Hippocampal formation (tissue), 2 donors: Measurements from ENCODE around the gene EZR.
A peak's percentile ranks its signal among the peaks of the same experiment; 100 is the strongest.

Experiments
- DNase-seq, 2 donors: peaks; one replicate each; lab custom pipeline; 2025; lab: John Stamatoyannopoulos, UW

The EZR gene

DNA sequence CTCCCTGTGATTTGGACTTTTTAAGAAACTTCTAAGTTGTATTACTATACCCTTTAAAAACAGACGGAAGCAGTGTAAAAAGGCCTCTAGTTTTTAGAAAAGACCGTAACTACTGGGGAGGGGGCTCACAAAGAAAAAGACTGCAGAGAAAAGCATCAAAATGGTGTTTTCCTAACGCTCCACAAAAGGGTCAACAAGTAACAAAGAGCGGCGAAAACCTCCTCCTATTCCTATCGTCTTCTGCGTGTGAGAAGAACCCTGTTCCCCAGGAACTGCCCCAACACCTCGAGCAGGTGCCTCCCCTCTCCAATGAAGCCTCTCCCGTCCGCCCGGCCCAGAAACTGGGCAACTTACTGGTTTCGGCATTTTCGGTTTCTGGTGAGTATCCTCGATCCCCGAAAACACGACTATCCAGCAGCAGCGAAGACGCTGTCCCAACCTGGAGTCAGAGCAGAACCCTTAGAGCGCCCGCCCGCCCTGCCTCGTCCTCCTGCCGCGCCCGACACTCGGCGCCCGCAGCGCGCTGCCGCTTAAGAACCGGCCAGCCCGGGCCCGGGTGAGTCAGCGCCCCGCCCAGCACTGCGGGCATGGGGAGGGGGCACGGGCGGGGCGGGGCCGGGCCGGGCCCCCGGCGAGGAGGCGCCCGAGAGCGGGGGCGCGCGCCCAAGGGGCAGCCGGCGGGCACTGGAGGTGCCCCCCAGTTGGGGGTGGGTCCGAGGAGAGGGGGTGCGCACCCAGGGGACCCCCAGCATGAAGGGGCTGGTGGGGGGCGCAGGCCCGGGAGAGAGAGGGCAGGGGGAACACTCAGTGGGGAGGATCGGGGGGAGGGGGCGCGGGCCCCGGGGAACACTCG, 1.2 kb downstream of the EZR start:
- DNase-seq: peak in 1 of 2 donors; percentile 23

DNA sequence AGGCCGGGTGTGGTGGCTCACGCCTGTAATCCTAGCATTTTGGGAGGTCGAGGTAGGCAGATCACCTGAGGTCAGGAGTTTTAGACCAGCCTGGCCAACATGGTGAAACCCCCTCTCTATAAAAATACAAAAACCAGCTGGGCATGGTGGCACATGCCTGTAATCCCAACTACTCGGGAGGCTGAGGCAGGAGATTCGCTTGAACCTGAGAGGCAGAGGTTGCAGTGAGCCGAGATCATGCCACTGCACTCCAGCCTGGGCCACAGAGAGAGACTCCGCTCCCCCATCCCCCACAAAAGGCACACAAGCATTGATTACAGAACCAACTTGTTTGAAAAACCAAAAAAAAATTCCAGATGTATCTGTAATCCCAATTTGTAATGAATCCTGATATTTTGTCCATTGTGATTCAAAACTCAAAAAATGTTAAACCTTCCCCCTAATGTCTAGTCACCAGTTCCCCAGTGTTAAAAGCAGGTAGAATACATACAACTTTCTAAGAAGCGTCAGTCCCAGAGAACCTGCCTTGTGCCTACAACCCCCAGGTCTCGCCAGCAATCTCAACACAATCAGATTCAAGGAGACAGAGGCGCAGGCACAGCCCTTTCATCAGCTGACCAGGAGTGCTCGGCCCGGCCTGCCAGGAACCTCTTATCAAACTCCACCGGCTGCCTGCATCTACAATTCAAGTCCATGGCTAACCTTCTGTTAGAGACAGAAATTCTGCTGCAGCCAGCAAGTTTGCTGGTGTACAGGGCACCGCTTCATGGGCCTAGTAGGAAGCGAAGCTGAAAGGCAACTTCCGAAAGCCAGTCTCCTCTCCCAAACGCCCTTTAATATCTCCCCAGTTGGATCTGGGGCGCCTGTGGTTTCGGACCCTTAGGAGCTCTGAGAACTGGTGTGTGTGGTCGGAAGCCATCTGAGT, 2.1 kb downstream of the EZR start:
- DNase-seq: no peak

DNA sequence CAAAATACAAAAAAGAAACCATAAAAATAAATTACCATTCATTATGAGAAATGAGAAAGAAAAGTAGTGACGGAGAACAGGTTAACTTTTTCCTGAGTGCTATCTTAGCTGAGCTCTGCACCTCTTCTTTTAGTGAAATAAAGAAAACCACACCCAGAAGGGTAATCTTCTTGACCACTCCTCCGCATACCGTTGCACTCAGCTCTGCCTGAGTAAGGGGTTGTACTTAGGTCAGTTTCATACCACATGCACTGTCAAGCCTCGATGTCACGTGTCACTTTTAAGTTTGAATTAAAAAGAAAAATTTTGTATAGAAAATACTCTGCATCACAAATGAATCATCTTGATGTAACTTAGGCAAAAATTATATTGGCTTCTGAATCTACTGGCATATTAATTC, 2.8 kb downstream of the EZR start:
- DNase-seq: no peak

DNA sequence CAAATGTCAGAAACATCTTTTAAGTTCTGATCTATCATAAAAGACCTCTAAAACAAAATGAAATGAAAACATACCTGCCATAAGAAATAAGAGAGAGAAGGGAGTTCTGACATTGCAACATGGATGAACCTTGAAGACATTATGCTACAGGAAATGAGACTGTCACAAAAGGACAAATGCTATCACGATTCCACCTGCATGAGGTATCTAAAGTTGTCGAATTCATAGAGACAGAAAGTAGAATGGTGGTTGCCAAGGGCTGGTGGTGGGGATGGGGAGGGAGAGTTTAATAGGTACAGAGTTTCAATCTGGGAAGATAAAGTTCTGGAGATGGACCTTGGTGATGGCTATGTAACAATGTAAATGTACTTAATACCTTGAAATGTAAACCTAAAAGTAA, 3.3 kb downstream of the EZR start:
- DNase-seq: no peak

DNA sequence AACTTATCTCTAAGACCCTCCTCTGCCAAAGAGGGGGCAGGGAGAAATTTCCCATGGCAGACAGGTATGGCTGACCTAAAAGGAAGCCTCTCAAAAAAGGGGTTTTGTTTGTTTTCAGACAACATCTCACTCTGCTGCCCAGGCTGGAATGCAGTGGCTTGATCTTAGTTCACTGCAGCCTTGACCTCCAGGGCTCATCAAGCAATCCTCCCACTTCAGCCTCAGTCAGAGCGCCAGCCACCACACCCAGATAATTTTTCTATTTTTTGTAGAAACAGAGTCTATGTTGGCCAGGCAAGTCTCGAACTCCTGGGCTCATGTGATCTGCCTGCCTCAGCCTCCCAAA, 3.8 kb downstream of the EZR start:
- no peak for DNase-seq

DNA sequence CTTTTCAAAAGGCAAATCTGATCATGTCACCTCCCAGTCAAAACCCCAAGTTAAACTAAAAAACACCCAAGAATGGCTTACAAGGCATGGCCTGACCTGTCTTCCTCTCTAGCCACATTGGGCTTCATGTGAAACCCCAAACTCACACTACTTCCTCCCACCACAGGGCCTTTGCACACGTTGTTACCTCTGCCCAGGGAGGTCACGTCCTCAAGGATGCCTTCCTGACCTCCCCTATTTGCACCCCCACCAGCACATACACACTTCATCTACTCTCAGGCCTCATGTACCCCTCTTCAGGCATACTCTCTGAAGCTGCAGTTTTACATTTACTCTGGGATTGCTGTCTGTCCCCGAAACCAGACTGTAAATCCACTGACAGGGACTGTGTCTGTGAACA, 6.1 kb downstream of the EZR start:
- DNase-seq: no peak

DNA sequence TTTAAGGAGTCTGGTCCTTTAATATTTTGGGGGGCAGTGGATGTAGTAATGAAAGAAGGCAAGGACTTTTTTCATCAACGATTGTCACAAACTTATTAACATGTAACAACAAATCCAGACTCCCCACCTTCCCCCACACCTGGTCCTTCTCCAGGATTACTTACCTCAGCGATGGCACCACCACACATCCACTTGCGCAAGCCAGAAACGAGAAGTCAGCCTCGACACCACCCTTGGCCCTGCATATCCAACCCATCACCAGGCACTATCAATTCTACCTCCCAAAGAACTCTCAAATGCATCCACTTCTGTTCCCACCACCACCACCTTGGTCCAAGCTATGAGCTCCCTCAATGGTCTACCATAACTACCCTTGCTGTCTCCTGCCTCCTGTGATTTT, 6.6 kb downstream of the EZR start:
- DNase-seq: no peak

DNA sequence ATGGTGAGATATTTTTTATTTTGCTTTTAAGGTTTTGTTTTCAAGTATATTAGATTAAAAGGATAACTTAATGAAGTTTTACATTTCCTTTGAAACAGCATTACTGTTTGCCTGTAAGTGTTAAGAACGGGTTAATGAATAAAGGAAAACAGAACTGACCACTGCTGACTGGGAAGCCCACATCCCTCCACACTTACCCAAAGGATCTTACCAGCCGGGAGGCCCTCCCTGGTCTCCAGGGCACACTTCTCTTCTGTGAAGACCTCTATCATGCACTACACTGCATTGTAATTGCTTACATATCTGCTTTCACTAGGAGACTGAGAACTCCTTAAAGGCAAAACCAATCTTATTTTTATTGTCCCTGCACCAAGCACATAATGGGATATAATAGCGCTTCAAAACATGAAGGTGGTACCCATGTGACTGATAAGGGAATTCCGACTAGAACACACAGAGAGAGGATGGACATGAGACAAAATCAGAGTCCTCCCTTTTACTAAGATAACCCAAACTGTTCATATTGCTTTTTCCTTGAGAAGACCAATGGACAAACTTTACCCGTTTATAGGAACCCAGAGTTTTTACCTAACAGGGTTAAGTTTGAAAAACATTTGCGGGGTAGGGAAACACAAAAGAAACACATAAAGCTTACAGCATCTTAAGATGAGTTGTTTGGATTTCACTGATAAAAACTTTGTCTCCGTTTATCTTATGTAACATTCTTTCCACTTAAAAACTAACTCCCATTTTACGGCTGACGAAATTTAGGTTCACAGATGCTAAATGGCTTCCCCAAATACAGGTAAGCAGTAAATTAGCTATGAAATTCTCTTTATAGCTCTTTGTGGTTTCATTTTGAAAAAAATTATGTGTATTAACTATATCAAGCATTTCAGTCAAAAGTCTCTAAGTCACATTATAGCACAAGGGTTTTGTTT, 8.7 kb downstream of the EZR start:
- no peak for DNase-seq

DNA sequence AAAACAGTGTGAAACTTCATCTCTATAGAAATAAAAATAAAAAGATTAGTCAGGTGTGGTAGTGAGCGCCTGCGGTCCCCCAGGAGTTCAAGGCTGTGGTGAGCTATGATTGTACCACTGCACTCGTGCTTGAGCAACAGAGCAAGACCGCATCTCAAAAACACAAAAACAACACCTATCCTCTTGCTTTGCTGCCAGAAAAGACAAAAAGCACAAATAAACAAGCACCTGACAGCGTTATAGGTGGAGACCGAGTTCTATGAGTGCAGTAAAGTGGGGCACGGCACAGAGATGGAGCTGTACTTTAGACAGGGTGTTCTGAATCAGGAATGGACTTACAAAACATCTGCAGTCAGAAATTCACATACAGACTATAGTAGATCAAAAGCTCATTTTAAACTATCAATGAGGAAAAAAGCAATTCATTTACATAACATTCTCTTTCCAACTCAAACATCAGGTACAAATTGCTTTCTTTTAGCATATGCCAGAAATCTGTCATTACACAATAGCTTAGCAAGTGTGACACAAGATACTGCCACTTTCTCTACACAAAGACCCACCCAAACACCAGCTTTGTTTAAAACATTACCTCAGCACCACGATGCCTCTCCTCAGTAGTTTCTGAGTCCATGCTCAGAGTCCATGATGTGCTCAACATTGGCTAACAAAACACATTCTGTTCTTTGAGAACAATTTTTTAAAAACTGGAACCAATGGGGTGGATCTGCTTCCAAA, 10.1 kb downstream of the EZR start:
- DNase-seq: no peak

DNA sequence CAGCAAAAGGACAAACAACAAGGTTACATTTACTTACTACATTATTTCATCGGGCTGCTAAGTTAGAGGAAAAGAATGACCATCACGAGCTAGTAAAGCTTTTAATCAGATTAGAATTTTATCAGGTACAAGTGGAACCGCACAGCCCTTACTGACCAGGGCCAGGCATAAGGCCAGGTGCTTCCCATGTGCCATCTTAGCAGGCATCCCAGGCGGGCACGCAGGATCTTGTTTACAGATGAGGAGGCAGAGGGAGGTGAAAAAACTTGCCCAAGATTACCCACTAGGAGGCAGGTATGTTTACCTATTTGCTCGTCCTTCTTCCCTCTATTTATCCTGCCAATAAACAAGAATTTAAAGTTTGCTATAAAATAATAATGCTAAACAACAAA, 10.7 kb downstream of the EZR start:
- no peak for DNase-seq

DNA sequence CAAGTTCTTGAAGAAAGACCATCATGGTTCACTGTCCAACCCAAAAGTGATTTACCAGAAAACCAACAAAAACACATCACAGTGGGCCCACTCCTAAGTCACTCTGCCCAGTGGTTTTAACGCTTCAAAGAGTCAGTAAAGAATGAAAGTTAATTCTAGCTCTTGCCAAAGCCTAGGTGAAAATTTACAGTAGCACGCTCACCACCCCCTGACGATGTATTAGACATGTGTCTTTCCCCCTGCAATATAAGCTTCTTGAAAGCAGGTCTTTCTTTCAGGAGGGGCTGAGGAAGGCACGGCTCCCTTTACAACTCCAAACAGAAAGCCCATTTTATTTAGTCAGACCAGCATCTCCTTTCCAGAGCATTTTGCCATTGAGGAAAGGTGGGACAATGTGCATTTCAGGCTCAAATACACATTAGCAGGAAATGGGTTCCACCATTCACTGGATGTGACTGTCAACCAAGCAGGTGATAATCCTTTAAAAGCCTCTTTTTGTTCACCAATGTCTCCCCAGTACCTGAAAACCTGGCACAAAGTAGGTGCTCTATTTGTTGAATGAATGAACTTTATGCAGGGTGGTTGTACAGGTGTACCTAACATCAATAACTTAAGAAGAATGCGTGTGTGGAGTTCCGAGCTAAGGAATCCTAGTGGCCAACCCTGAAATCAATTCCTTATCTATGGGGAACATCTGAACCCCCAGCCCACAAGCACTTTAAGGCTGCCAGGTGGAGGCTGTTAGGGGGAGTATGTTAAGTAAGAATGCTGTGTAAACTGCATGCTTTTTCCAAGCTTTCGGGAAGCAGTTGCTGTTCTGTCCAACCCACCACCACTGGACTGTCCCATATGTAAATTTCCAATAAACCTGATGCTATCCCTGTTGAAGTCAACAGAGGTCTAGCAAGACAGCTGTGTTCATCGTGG, 11.4 kb downstream of the EZR start:
- DNase-seq: no peak

DNA sequence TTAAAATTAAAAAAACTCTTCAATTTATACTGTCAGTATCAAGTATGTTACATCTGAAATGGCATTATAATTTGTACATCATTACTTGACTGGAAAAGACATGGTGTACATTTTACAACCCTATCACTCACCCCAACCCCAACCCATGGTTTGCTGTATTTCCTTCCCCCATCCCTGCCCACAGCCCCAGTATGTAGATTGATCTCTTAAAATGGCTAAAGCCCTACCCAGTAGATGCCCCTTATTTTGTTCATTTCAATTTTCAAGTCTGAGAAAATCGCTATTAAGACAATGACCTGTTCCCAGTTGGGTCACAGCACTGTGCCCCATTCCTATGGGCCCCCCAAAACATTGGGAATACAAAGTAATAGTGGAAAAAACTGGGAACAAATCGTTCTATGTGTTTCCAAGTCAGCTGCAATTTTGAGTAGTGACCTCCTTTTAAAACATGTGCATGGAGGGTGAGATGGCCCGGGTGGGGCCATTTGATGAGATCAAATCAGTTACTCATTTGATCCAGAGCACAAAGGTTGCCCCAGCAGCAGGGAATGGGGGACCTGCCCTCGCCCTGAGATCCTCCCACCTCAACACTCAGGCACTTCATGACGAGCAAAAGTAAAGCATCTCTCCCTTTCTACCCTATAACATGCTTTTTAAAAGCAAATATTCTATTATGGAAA, 13.3 kb downstream of the EZR start:
- no peak for DNase-seq

DNA sequence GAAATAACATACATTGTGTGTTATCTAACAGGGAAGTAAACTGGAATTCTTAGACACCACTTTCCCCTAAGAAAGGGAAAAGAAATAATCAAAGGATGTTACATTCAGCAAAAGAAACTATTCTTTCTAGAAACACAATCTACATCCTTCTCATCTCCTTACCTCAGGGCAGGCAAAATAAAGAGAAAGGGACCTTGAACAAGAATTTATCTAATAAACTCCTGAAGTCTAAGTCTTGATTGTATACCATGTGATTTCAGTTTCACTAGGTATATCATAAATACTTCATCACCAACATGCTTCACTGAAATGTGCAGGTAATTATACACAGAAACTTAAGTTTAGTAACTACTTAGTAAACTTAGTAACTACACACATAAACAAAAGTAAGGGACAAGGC, 15.0 kb downstream of the EZR start:
- no peak for DNase-seq

DNA sequence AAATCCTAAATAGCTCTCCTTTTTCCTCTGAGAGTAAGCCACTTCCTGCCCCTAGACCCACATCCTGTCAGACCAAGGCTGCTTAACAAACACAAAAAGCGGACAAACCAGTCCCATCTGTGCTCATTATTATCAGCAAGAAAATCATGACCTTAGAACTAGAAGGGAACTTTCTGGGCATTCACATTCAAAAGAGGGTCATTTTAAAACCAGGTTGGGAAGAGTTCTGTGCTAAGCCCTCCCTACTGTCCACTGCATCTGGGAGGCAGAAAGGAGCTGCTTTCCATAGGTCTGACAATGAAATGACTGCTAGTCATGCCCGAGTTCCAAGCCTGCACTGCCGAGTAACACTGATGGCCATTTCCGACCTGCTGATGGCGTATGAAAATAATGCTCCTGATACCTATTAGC, 15.4 kb downstream of the EZR start:
- DNase-seq: no peak

DNA sequence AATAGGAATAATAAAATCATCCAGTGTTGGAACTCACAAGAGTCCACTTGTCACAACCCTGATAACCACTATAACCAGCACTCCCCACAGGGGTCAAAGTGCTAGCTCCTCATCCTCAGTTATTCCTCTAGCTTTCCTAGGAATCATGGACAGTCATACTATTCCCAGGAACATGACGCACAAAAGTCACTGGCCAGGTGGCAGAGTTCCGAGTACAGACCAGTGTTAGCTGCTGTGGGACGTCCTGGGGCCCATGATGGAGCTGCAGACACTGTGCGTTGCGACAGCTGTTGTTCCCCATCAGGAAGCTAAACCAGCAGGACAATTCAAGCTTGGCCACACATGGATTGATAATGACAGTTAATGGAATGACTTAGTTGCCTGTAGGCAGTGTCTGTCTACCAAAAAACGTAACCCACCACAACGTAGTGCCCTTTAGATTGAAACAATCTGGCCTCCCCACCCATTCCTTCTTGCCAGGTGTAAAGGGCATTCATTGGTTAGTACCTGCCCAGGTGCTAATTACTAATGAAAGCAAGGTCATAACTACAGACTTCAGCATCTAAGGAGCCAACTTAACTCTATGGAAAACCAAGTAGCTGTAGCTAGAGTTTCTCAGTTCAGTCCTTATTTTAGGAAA, 17.4 kb downstream of the EZR start:
- no peak for DNase-seq

DNA sequence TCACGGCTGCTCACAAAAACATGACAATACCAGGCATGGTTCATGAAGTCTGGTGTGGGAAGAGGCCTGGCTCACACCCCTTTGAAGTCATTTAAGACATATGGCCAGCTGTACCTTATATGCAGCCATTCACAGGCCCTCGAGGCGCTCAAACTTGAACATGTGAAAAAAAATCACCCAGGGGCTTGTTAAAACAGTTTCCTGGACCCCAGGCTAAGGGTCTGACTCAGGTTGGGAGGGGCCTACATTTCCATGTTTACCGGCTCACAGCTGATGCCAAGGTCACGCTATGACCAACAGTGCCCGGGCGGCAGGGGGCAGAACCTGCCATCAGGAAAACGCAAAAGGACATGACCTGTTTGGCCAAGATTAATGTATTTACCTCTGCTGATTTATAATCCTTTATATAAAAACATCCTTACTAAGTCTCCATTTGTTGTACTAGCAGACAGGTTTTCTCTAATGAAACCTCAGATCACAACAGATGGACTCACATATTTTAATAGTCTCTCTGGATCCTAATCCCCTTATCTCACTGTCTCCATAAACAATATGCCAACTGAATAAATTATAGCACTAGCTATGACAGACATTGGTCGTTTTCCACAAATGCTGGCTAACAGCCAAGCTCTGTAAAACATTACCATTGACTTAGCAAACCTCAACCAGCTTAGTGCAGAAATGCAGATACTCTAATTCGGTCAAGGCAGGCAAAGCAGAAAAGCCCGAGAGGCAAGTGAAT, 19.9 kb downstream of the EZR start:
- no peak for DNase-seq

DNA sequence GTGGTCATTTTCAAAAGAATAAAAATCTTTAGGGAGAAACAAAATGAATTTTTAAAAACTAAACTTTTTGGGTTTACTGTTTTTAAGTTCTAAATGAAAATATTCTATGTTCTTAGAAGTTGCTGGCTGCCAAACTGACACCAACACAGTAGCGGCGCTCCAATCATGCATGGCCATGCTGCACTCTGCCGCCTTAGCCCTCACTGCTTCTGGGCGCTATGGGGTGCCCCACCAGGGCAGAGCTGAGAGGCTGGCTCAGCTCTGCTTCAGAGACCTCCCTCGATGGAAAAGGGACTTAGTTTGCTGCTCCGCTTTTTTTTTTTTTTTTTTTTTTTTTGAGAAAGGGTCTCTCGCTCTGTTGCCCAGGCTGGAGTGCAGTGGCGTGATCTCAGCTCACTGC, 20.9 kb downstream of the EZR start:
- DNase-seq: no peak
